GM18526 (cell line): Measurements from ENCODE around the gene KLHL6.

Source experiments
- POLR2A ChIP-seq: IDR thresholded peaks from 3 replicates; pipeline ENCODE4 v1.6.1; 2011; ENCODE audit not compliant: insufficient read length; ENCODE audit errors: extremely low read depth

Gene KLHL6

DNA sequence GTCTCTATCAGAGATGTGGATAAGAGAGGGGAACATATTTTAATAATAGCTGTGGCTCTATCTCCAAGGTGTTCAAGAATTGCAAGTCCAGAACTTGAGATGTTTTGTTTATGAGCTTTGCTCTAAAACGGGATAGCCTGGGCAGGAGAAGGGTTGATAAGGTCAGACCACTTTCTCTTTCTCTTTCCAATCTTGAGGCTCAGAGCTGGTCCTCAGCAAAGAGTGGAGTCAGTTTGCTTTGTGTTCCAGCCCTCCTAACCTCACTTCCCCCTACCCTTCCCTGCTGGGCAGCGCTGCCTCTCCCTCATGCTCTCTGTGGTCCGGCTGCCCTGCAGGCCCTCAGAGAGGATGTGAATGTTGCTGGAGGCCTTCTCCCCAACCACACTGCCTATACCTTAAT, 13.8 kb downstream of the KLHL6 start:
- TF ChIP-seq POLR2A = no peak

DNA sequence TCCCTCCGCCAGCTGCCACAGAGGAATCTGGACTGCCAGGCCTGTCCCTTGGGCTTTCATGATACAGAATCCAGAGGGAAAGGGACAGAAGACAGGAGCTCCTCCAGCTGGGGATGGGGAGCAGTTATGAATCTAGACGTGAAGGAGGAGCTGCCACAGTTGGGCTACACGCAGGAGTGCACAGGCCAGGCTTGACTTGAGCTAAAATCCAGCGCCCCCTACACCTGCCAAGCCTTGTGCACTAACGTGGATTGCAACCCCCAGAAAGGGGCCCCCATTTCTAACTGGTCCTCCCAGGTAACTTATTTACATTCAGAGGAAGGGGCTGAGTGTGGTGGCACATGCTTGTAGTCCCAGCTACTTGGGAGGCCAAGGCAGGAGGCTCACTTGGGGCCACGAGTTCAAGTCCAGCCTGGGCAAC, 14.3 kb downstream of the KLHL6 start:
- no peak for TF ChIP-seq POLR2A

- TF ChIP-seq POLR2A = no peak
Measured at GRCh38 chr3:183540501-183541234, 14.8 kb downstream of the KLHL6 start.

- no peak for TF ChIP-seq POLR2A
Measured at GRCh38 chr3:183539811-183540210, 15.7 kb downstream of the KLHL6 start.

- TF ChIP-seq POLR2A = no peak
Measured at GRCh38 chr3:183538486-183538885, 17.0 kb downstream of the KLHL6 start.

DNA sequence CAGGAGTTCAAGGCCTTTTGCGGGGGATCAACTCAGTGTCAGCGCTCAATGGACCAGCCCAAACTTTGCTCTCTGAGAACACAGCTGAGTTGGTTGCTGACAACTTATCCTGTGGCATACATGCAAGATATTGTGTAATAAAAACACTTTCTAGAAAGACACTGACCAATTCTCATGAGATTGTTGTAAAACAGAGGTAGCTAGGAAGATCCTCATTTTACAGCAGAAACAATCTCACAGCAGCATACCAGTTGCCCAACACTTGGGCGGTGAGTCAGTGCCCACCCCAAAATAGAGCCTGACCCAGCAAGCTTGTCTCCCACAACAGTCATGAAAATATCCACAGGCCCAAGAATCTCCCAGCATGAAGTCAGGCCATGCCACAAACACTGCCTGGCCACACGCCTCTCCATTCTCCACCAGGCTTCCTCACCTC, 18.2 kb downstream of the KLHL6 start:
- no peak for TF ChIP-seq POLR2A

DNA sequence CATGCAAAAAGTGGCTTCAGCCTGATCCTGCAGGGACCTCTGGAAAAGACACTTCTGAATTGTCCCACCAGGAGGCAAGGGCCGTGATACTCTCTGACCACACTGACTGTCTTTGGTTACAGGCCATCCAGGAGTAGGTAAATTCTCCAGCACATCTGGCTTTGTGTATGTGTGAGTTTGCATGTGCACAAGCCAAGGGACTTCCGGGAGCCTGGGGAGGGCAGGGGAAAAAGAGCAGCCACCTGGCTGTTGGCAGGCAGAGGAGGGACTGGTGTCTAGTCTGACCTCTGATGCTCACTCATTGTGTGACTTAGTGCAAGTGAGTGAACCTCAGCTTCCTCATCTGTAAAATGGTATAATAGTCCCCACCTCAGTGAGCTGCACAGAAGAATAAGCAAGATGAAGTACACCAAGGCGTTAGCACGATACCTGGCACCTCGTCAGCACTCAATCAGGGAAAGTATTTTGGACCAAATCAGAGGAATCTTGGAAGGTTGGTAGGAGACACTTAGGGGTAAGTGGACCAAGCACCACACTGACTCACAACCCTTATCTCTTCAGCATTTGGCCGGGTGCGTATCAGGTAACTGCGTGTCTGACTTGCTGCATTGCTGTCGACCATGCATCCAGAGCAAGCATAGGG, 19.1 kb downstream of the KLHL6 start:
- no peak for TF ChIP-seq POLR2A

GRCh38 chr3:183534249-183534648, 21.3 kb downstream of the KLHL6 start:
- TF ChIP-seq POLR2A = no peak

- TF ChIP-seq POLR2A = no peak
Measured at GRCh38 chr3:183533412-183534132, 21.9 kb downstream of the KLHL6 start.

- no peak for TF ChIP-seq POLR2A
Measured at GRCh38 chr3:183532620-183533411, 22.7 kb downstream of the KLHL6 start.

GRCh38 chr3:183529717-183530116, 25.8 kb downstream of the KLHL6 start:
- TF ChIP-seq POLR2A = no peak

- TF ChIP-seq POLR2A = no peak
Measured at GRCh38 chr3:183529185-183529584, 26.3 kb downstream of the KLHL6 start.

DNA sequence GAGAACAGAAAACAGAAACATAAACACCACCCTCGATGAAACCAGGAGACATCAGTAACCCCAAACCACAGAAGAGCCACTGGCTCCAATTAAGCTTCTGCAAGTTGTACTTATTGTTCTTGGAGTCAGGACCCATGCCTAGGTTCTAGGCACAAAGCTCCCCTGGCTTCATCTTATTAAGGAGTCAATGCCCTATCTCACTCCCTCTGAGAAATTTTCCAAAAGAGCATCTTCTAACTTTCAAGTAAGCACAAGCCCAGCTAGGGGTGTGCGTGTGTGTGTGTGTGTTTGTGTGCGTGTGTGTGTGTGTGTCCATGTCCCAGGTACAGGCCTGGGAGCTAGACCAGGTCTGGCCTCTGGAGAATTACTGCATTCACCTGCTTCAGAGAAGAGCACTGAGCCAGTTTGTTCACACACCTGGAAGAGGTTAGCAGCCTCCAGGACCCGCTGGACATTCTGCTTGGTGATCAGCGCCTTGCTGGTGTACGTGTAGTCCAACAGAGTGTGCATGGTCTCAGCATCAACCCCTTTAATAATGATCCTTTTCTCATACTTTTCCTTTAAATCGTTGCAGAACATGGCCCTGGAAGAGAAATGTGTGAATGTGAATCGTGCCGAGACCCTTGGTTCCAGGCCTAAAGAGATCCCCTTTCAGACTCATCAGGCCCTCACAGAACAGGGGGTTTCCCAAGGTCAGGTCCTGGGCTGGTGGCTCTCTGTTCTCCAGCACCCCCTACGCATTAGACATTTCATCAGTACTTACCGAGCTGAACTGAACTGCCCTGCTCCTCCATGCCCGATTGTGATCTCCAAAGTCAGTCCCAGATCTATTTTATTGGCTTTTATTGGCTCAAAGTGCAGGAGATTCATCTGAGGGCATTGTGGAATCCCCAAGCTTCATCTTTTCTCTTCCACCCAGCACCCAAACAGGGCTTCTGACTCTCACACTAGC, 27.8 kb downstream of the KLHL6 start:
- no peak for TF ChIP-seq POLR2A

- TF ChIP-seq POLR2A = no peak
Measured at GRCh38 chr3:183526838-183527427, 28.6 kb downstream of the KLHL6 start.
